Right renal pelvis (tissue), 4 donors: ENCODE results near the gene CEP41. TPM values are rescaled to one million over a fixed set of nuclear protein-coding genes. Genes with fewer than 3 reads are reported as not detected.

Experiments
- DNase-seq, 4 donors: peaks; one replicate each; pipeline ENCODE4 v3.0.0-alpha.2; 2013; ENCODE audit warnings: low read depth in 4 of 4, low spot score in 3 of 4, missing footprints in 1 of 4
- polyA plus RNA-seq, 4 donors: library from polyadenylated mRNA; unstranded; fragments of 120-200 nt; gene quantifications; one replicate each; pipeline ENCODE4 v1.2.1, GENCODE V29; 2013; ENCODE audit not compliant: insufficient read length in 4 of 4

The CEP41 gene
- polyA plus RNA-seq, 4 donors = 26.0 to 31.2 (median 28.4) TPM

- no peak for DNase-seq
These were observed 82.3 kb downstream of the CEP41 start for GRCh38 chr7:130358471-130358870.

GRCh38 chr7:130356876-130357611 lies 83.8 kb downstream of the CEP41 start:
- DNase-seq = no peak

GRCh38 chr7:130356121-130356875 lies 84.5 kb downstream of the CEP41 start:
- DNase-seq = peak; percentile 73 to 84 (median 81)

- DNase-seq = no peak
These were observed 87.6 kb downstream of the CEP41 start for GRCh38 chr7:130353196-130353595.

GRCh38 chr7:130352194-130353074 lies 88.4 kb downstream of the CEP41 start:
- no peak for DNase-seq

- DNase-seq = no peak
These were observed 89.1 kb downstream of the CEP41 start for GRCh38 chr7:130351791-130352090.

- DNase-seq = no peak
These were observed 89.6 kb downstream of the CEP41 start for GRCh38 chr7:130350945-130351790.

- no peak for DNase-seq
These were observed 90.7 kb downstream of the CEP41 start for GRCh38 chr7:130349911-130350782.

- DNase-seq = no peak
These were observed 93.9 kb downstream of the CEP41 start for GRCh38 chr7:130346941-130347340.

GRCh38 chr7:130346177-130346905 lies 94.5 kb downstream of the CEP41 start:
- DNase-seq = no peak

- DNase-seq = no peak
These were observed 95.1 kb downstream of the CEP41 start for GRCh38 chr7:130345725-130346124.

- DNase-seq = no peak
These were observed 95.7 kb downstream of the CEP41 start for GRCh38 chr7:130345136-130345535.

- DNase-seq = no peak
These were observed 96.4 kb downstream of the CEP41 start, which contains the start of gene CPA5 for GRCh38 chr7:130344271-130344866. CPA5 (plus strand) TSS chr7:130344816; CDS start chr7:130346486, 1,670 bp downstream.

Other genes starting within 250 kb of the CEP41 start
- 10 to 100 TPM; 23.2 to 29.6 (median 28.9) TPM for gene TMEM209, start 235.6 kb downstream of the CEP41 start, polyA plus RNA-seq
- gene SSMEM1, start 233.2 kb downstream of the CEP41 start, polyA plus RNA-seq = under 1 TPM in 1 of 4 donors, not detected in 3; 0.08 TPM
- gene CPA2, start 174.2 kb downstream of the CEP41 start, polyA plus RNA-seq = under 1 TPM; 0.34 to 0.49 (median 0.37) TPM
- under 1 TPM; 0.11 to 0.44 (median 0.22) TPM for gene CPA4, start 147.9 kb downstream of the CEP41 start, polyA plus RNA-seq
- gene CPA5, start 96.2 kb downstream of the CEP41 start, polyA plus RNA-seq = under 1 TPM in 2 of 4 donors, not detected in 2; 0.08 to 0.31 TPM
- 1 to 10 TPM; 1.0 to 2.5 (median 2.1) TPM for gene CPA1, start 60.5 kb downstream of the CEP41 start, polyA plus RNA-seq
- gene MEST, start 51.1 kb upstream of the CEP41 start, polyA plus RNA-seq = 100 to 1,000 TPM; 725 to 850 (median 775) TPM
- 10 to 100 TPM; 55.5 to 69.7 (median 63.9) TPM for gene COPG2, start 227.7 kb upstream of the CEP41 start, polyA plus RNA-seq
- under 1 TPM in 2 of 4 donors, not detected in 2; 0.06 to 0.21 TPM for gene TSGA13, start 245.5 kb upstream of the CEP41 start, polyA plus RNA-seq